VCaP (cell line): ENCODE data around the gene SNX13.

ENCODE experiments used
- H3K27ac ChIP-seq: fragments of 450-650 bp; 2 replicates; pipeline ENCODE4 v1.5.1; 2017
- TF ChIP-seq, protein P1 (sequence below): fragments of 450-650 bp; conservative IDR thresholded peaks from 2 replicates; pipeline ENCODE4 v1.5.1; 2017; ENCODE audit warnings: mild to moderate bottlenecking, moderate library complexity

SNX13 gene

DNA sequence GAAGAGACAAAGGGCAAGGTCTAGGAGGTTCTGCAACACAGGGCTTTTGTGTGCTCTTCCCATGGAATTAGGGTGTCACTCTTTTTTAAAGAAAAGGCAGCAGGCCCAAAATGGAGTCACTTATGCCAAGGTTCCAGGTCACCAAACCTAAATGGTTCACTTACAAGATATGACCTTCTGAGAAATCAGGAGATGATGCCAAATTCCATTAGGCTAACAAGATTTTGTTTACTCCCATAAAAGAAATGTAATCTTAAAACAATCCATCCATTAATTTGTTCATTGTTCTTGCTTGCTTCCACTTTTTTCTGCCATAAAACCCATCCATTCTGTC is 158.1 kb downstream of the SNX13 start:
- TF ChIP-seq, protein P1, sequence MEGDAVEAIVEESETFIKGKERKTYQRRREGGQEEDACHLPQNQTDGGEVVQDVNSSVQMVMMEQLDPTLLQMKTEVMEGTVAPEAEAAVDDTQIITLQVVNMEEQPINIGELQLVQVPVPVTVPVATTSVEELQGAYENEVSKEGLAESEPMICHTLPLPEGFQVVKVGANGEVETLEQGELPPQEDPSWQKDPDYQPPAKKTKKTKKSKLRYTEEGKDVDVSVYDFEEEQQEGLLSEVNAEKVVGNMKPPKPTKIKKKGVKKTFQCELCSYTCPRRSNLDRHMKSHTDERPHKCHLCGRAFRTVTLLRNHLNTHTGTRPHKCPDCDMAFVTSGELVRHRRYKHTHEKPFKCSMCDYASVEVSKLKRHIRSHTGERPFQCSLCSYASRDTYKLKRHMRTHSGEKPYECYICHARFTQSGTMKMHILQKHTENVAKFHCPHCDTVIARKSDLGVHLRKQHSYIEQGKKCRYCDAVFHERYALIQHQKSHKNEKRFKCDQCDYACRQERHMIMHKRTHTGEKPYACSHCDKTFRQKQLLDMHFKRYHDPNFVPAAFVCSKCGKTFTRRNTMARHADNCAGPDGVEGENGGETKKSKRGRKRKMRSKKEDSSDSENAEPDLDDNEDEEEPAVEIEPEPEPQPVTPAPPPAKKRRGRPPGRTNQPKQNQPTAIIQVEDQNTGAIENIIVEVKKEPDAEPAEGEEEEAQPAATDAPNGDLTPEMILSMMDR, result no peak

DNA sequence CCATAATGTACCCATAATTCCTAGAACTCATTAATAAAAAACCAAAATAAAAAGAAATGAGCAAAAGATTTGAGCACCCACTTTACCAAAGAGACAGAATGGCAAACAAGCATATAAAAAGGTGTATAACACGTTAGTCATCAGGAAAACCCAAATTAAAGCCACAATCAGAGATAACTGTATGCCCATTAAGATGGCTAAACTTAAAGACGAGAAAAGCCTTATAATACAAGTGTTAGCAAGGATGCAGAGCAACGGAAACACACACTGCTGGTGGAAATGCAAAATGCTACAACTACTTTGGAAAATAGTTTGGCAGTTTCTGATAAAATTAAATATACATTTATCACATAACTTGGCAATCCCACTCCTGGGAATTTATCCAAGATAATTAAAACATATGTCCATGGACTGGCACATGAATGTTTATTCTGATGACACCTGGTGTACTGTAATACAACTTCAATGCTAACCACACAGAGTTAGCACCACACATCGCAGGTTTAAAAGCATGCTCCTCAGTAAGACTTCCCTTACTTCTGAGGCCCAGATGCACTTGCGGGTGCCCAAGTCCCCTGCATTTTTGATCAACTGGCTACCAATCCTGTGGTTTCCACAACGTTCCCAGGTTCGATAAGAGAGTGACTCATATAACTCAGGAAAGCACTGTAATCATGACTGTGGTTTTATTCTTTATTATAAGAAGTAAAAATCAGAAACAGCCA is 158.6 kb downstream of the SNX13 start:
- TF ChIP-seq, protein P1, result no peak
- H3K27ac ChIP-seq, result no peak overlapping the region

More for the DNA sequence above, 158.1 kb downstream of the SNX13 start:
- no peak overlapping the region for H3K27ac ChIP-seq

DNA sequence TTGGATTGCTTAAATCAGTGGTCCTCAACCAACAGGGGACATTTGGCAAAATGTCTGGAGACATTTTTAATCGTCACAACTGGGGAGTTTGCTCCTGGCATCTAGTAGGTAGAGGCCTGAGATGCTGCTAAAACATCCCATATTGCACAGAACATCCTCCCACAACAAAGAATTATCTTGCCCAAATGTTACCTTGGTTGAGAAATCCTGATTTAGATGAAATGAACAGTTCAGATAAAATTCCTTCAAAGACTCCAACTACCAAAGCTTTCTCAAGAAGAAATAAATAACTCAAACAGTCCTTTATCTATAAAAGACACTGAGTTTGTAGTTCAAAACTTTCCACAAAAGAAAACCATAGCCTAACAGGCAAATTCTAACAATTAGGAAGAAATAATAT is 160.9 kb downstream of the SNX13 start:
- TF ChIP-seq, protein P1, result no peak
- no peak overlapping the region for H3K27ac ChIP-seq

DNA sequence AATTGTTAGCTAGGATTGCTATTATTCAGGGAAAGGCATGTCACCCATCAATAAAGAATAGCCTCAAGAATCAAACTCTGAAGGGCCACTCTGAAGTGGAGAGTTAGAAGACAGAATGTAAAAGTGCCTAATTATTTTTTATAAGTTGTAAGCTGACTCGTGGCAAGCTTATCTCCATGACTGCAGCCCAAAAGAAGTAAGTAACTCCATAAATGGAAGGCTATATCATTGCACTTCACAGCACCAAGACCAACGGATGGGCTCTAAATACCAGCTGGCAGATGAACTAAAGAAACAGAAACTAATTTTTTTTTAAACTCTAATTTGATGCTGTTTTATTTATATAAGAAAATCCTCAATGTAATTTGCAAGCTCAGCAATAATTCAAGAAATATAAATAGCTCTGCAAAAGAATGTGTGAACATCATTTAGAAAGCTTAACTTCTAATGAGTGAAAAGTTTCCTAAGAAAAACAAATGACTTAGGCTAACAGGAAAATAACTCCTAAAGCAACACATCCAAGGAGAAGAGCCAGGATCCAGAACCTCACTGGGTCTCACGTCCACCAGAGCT is 165.5 kb downstream of the SNX13 start:
- H3K27ac ChIP-seq, result no peak overlapping the region

DNA sequence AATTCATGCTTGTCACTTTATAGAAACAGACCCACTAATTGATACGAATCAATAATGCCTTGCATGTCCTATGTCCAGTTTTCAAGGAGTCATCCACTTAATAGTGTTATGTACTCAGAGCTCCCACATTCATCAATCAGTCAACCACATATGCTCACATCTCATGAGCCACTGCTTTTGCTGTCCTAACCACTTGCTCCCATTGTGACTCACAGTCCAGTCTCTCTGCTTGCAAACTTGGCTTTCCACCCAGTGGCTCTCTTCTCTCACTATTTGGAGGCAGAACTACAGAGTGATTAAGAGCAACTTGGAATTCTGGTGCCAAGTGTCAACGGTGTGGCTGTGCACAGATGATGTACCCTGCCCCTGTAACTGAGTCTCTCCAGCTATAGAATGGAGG is 166.0 kb downstream of the SNX13 start:
- H3K27ac ChIP-seq, result no peak overlapping the region

More for the DNA sequence above, 165.5 kb downstream of the SNX13 start:
- TF ChIP-seq, protein P1, result no peak

DNA sequence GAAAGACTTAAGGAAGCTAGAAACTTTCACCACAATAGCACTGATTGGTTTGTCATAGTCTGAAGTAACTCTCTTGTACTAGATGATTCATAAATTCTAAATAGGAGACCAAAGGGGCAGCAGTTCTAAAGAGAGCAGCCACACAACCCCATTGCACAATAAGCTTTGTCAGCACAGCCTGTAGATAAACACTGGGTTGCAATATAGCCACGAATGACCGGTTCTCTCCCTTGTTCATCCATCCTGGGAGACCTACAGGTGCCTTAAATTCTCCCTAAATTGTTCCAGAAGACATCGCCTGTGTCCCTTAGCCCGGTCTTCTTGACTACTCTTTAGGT is 167.0 kb downstream of the SNX13 start:
- TF ChIP-seq, protein P1, result no peak

More for the DNA sequence above, 166.0 kb downstream of the SNX13 start:
- TF ChIP-seq, protein P1, result no peak

DNA sequence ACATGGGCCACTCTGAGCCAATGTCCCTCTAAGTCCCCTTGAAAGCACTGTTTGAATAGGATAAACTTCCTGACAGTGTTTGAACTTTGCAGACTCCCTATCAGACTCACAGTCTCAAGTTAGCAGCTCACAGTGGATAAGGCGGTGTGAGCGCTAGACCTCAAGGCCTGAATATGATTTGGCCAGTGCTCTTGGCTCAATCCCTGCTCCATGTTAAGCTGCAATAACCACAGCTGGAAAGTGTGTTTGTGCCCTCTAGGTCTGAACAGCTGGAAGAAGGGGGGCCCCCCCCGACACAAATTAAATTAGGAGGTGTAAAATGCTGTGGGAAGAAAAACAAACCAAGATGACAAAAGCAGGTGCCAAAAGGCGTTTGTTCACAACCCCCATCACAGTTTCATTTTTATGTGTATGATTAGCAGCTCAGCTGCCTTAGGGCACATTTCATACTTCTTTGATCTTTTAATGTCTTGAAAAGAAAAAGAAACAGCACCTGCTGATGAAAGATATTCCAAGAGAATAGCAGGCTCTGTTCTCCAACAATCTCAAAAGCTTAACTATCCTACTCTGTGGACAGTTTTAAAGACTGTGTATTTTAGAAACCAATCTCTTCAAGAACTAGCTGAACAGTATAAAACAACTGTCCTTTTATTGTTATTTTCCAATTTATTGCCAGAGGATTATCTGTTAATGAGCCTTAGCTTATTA is 167.6 kb downstream of the SNX13 start:
- no peak overlapping the region for H3K27ac ChIP-seq
- TF ChIP-seq, protein P1, result no peak

More for the DNA sequence above, 167.0 kb downstream of the SNX13 start:
- no peak overlapping the region for H3K27ac ChIP-seq
